PFSK-1 (cell line): Measurements from ENCODE around the gene GLCE.

ENCODE experiments used
- POLR2AphosphoS5 ChIP-seq: IDR thresholded peaks from 2 replicates; pipeline ENCODE4 v1.6.1; 2012; ENCODE audit warnings: low read depth, mild to moderate bottlenecking, control low read depth, low read length, moderate library complexity
- TAF1 ChIP-seq: IDR thresholded peaks from 2 replicates; pipeline ENCODE4 v1.6.1; 2012; ENCODE audit warnings: low read length, control low read depth, borderline replicate concordance; ENCODE audit not compliant: insufficient read depth

- no peak for TF ChIP-seq TAF1
- TF ChIP-seq POLR2AphosphoS5, result no peak
Observed at GRCh38 chr15:69223083-69223813, 62.8 kb downstream of the GLCE start.
